Spleen (tissue), 11 donors: Measurements from ENCODE around the gene STARD4. TPM values are rescaled to one million over a fixed set of nuclear protein-coding genes. Genes with fewer than 3 reads are reported as not detected.
A peak's percentile ranks its signal among the peaks of the same experiment; 100 is the strongest.

ENCODE experiments used
- DNase-seq: peaks from one replicate; pipeline ENCODE4 v3.0.0-alpha.2; 2020
- H3K27ac ChIP-seq, 8 donors: fragments of 200-600 bp; sonication (generic) in 7 of 8; 1 replicate in 4 of 8; 2 replicates in 4 of 8; pipeline versions ENCODE4 v1.5.0 to v1.8.0; 2016 to 2021; ENCODE audit warnings: inconsistent platforms in 4 of 8, mild to moderate bottlenecking in 4 of 8, moderate library complexity in 1 of 8
- H3K27me3 ChIP-seq, 7 donors: fragments of 200-600 bp; sonication (generic) in 6 of 7; replicated peaks in 1 of 7; 1 replicate in 4 of 7; 2 replicates in 3 of 7; pipeline versions ENCODE4 v1.5.0 to v1.8.0; 2016 to 2021; ENCODE audit warnings: inconsistent platforms in 3 of 7, mild to moderate bottlenecking in 1 of 7
- H3K36me3 ChIP-seq, 6 donors: fragments of 200-600 bp; sonication (generic) in 5 of 6; 1 replicate in 4 of 6; 2 replicates in 2 of 6; pipeline versions ENCODE4 v1.5.0 to v1.8.0; 2016 to 2021; ENCODE audit warnings: inconsistent platforms in 2 of 6
- H3K4me1 ChIP-seq, 6 donors: fragments of 200-600 bp; sonication (generic) in 5 of 6; 1 replicate in 3 of 6; 2 replicates in 3 of 6; pipeline versions ENCODE4 v1.5.0 to v1.8.0; 2016 to 2021; ENCODE audit warnings: inconsistent platforms in 3 of 6
- H3K4me3 ChIP-seq, 8 donors: fragments of 200-600 bp; sonication (generic) in 7 of 8; 1 replicate in 4 of 8; 2 replicates in 4 of 8; pipeline versions ENCODE4 v1.5.0 to v1.8.0; 2016 to 2021; ENCODE audit warnings: inconsistent platforms in 4 of 8, mild to moderate bottlenecking in 4 of 8, moderate library complexity in 2 of 8
- H3K9me3 ChIP-seq, 8 donors: fragments of 200-600 bp; sonication (generic) in 7 of 8; 1 replicate in 4 of 8; 2 replicates in 4 of 8; pipeline versions ENCODE4 v1.5.0 to v1.8.0; 2016 to 2021; ENCODE audit warnings: inconsistent platforms in 4 of 8
- POLR2A ChIP-seq, 3 donors: fragments of 450-650 bp; IDR thresholded peaks; one replicate each; pipeline ENCODE4 v1.5.1; 2017; ENCODE audit warnings: antibody characterized with exemption in 3 of 3, mild to moderate bottlenecking in 1 of 3
- POLR2AphosphoS5 ChIP-seq, 3 donors: sonication (generic); formaldehyde crosslinking; IDR thresholded peaks; one replicate each; pipeline ENCODE4 v1.5.1; 2017; ENCODE audit warnings: antibody characterized with exemption in 3 of 3
- WGBS, 5 donors: extraction: QIAGEN DNeasy Blood & Tissue Kit in 3 of 5; methylation state at CpG; one replicate each; pipeline versions ENCODE4 v1.1.5 to v1.1.7; 2013 to 2018; 5-methylcytosine and 5-hydroxymethylcytosine counted together
- intact Hi-C: fragments of 100-400 bp; cut with DNase I; formaldehyde crosslinking; loops from one replicate; pipeline ENCODE4 v1.15.0; 2023; ENCODE audit warnings: low total_unique reads
- polyA plus RNA-seq, 3 donors: library from polyadenylated mRNA; stranded (reverse); fragments of 200-250 nt; gene quantifications; one replicate each; pipeline ENCODE4 v1.2.1, GENCODE V29; 2013
- total RNA-seq, 7 donors: library from RNA; depleted of rRNA in 3 of 7; stranded (reverse); fragments of >200 nt in 3 of 7; fragmentation: NEBNext Ultra II Directional in 4 of 7; extraction: Animal tissue kit (Norgen Biotek cat#: 25700) in 4 of 7; gene quantifications; one replicate each; pipeline versions ENCODE4 v1.1.0 to v1.2.1, GENCODE V29; 2016 to 2021
- TF ChIP-seq, protein P1 (sequence below), 11 experiments: fragments of 200-600 bp in 7 of 11; fragments of 450-650 bp in 4 of 11; sonication (generic) in 4 of 11; IDR thresholded peaks in 8 of 11; conservative IDR thresholded peaks in 3 of 11; 1 replicate in 7 of 11; 2 replicates in 4 of 11; pipeline versions ENCODE4 v1.4.0 to v1.8.0; 2016 to 2021; ENCODE audit warnings: antibody characterized with exemption in 11 of 11, inconsistent platforms in 4 of 11, mild to moderate bottlenecking in 1 of 11
- donor health status: healthy with polysubstance abuse.
- donor health status: DM: no; HTN: no; CAD: no; lungs with moderate emphysema.
- donor health status: DM: no; HTN: no; CAD: no.
- donor health status: Bipolar disorder and iron deficiency.
- donor health status: healthy.
- donor health status: DM: no; HTN: no; CAD: no.
- donor health status: DM: yes; HTN: yes; CAD: no.

STARD4 gene
- total and polyA plus RNA-seq, 10 donors = 5.7 to 36.7 (median 24.6) TPM

DNA sequence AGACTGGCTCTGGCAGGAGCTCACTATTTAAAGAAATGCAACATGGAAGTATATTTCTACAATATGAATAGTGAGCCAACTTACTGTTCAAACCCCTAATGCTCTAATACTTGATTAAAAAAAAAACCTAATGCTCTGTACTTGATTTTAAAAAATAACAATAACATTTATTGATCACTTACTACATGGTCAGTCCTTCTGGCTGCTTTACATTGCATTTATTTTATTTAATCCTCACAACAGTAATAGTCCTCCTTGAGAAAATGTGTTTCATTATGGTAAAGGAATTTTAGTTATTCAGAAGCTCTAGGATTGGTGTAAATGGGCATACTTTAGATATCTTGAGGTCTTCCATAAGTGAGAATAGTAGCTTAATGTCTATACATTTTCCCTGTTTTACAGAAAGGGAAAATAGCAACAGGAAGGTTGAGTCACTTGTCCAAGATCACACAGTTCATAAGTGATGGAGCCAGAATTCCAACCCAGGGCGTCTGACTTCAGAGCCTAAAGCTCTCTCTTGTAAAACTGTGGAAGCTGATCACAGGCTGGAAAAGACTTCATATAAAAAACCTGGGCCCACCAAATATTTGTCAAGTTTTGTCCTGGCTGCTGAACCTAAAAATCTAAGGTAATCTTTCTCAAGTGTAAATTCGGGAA lies 1.0 kb downstream of the STARD4 start:
- WGBS, 5 donors = 13 to 27% (median 15%) methylated on average over 2 of the region's 2 CpGs
- intact Hi-C loops = no loop called here
- Histone ChIP-seq H3K4me1 (peaks cover 12 to 42% (median 34%) of the 10 kb centered on the region in 6 donors), H3K9me3 (no peaks in the 10 kb centered on the region), H3K36me3 (no peaks in the 10 kb centered on the region), H3K27ac (peak overlapping the region; percentile 80 to 93 (median 90)), H3K27me3 (no peaks in the 10 kb centered on the region), H3K4me3 (peak overlapping the region; percentile 64 to 91 (median 78))
- TF ChIP-seq POLR2AphosphoS5 (IDR thresholded peaks at IDR 0.05) (no peak), POLR2A (IDR thresholded peaks at IDR 0.05) (no peak)
- TF ChIP-seq, protein P1, sequence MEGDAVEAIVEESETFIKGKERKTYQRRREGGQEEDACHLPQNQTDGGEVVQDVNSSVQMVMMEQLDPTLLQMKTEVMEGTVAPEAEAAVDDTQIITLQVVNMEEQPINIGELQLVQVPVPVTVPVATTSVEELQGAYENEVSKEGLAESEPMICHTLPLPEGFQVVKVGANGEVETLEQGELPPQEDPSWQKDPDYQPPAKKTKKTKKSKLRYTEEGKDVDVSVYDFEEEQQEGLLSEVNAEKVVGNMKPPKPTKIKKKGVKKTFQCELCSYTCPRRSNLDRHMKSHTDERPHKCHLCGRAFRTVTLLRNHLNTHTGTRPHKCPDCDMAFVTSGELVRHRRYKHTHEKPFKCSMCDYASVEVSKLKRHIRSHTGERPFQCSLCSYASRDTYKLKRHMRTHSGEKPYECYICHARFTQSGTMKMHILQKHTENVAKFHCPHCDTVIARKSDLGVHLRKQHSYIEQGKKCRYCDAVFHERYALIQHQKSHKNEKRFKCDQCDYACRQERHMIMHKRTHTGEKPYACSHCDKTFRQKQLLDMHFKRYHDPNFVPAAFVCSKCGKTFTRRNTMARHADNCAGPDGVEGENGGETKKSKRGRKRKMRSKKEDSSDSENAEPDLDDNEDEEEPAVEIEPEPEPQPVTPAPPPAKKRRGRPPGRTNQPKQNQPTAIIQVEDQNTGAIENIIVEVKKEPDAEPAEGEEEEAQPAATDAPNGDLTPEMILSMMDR (IDR thresholded peaks at IDR 0.05 in 8 of 11, conservative IDR thresholded peaks at IDR 0.05 in 3 of 11) = no peak
- no peak for DNase-seq

DNA sequence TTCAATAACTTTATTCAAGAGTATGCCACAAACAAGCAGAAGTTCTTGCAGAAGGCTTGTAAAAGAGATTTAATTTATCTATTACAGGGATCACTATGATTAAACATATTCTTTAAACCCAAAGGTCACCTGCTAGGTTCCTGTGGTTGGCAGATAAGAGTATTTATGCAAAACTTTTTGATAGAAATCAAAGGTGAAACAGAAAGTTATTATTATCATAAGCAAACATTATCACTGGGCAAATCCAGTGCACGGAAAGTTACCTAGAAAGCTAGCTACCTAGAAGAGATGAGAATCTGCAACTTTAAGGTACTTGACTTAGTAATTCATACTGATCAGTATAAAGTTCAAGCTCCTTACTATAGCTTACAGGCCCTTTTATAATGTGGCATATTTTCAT lies 3.2 kb downstream of the STARD4 start:
- Histone ChIP-seq H3K9me3 (no peaks in the 10 kb centered on the region), H3K36me3 (peaks cover 0 to 16% (median 0%) of the 10 kb centered on the region in 6 donors), H3K4me3 (no peak overlapping the region), H3K4me1 (peaks cover 12 to 42% (median 34%) of the 10 kb centered on the region in 6 donors), H3K27me3 (no peaks in the 10 kb centered on the region), H3K27ac (no peak overlapping the region)
- no peak for DNase-seq
- intact Hi-C loops = no loop called here
- no peak for TF ChIP-seq POLR2A (IDR thresholded peaks at IDR 0.05)
- TF ChIP-seq, protein P1 (IDR thresholded peaks at IDR 0.05 in 8 of 11, conservative IDR thresholded peaks at IDR 0.05 in 3 of 11) = no peak
- TF ChIP-seq POLR2AphosphoS5 (IDR thresholded peaks at IDR 0.05) = no peak
- WGBS, 5 donors = 69 to 86% (median 71%) methylated on average over 1 of the region's 1 CpG

DNA sequence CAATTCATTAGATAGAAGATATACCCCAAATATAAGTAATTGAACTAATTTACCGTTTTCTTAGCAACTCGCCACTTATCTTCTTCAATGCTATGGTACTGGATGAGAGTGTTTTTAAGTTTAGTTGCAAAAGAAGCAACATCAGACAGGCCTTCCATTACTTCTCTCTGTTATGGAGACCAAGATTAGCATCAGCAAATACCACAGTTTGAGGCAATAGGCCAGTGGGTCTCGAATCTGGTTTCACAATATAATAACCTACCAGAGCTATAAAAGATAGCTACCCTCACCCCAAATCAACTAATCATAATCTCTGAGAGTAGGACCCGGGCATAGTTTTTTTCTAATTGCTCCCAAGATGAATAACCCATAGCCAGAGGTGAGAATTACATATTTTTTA lies 5.1 kb downstream of the STARD4 start:
- intact Hi-C loops = no loop called here
- Histone ChIP-seq H3K4me1 (peaks cover 12 to 31% (median 29%) of the 10 kb centered on the region in 6 donors), H3K4me3 (no peak overlapping the region), H3K27ac (no peak overlapping the region), H3K27me3 (no peaks in the 10 kb centered on the region), H3K9me3 (no peaks in the 10 kb centered on the region), H3K36me3 (peaks cover 0 to 21% (median 0%) of the 10 kb centered on the region in 6 donors)
- TF ChIP-seq POLR2A (IDR thresholded peaks at IDR 0.05) (no peak), POLR2AphosphoS5 (IDR thresholded peaks at IDR 0.05) (no peak)
- TF ChIP-seq, protein P1 (IDR thresholded peaks at IDR 0.05 in 8 of 11, conservative IDR thresholded peaks at IDR 0.05 in 3 of 11) = no peak
- WGBS, 5 donors = 81 to 92% (median 87%) methylated on average over 4 of the region's 4 CpGs
- no peak for DNase-seq

- Histone ChIP-seq H3K4me1 (peaks cover 0 to 14% (median 12%) of the 10 kb centered on the region in 6 donors), H3K9me3 (no peaks in the 10 kb centered on the region), H3K36me3 (peaks cover 0 to 40% (median 4%) of the 10 kb centered on the region in 6 donors), H3K4me3 (no peak overlapping the region), H3K27me3 (no peaks in the 10 kb centered on the region), H3K27ac (no peak overlapping the region)
- intact Hi-C loops = no loop called here
- 87 to 98% (median 92%) methylated on average over 1 of the region's 1 CpG for WGBS, 5 donors
- TF ChIP-seq POLR2A (IDR thresholded peaks at IDR 0.05) = no peak
- no peak for TF ChIP-seq POLR2AphosphoS5 (IDR thresholded peaks at IDR 0.05)
- TF ChIP-seq, protein P1 (IDR thresholded peaks at IDR 0.05 in 8 of 11, conservative IDR thresholded peaks at IDR 0.05 in 3 of 11) = no peak
- no peak for DNase-seq
Observed at GRCh38 chr5:111505096-111505495, 7.2 kb downstream of the STARD4 start.
